GM18499 (cell line): ENCODE results near the gene ATP9A.
"Not testable (repeated sequence)": the region's sequence is repeated elsewhere in the genome, so short reads cannot be mapped to it uniquely, and the experiment has no call there.

Experiments used
- ATAC-seq: cut with Tn5 transposase; IDR thresholded peaks from one replicate; pipeline ENCODE4 v1.9.1; 2021; ENCODE audit warnings: moderate number of reproducible peaks; ENCODE audit not compliant: insufficient read depth, unreplicated experiment

Gene ATP9A

DNA sequence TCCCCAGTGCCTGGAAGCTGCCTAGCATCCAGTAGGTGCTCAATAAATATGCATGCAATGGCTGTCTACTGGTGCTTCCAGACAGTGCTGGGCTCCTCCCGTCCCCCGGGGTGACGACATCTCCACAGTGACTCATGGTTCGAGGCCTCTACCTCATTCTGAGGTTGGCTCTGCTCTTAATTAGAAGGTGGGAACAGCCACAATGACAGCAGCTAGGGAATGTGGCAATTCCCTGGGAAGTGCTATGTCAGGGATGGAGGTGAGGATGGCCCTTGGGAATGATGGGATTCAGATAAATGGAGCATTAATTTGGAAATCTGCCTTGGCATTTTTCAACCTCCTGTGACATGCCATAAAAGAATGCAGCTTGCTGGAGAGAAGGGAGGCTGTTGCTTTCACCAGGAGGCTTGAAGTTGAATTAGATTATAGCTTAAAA is 182.2 kb downstream of the ATP9A start:
- ATAC-seq, result no peak

DNA sequence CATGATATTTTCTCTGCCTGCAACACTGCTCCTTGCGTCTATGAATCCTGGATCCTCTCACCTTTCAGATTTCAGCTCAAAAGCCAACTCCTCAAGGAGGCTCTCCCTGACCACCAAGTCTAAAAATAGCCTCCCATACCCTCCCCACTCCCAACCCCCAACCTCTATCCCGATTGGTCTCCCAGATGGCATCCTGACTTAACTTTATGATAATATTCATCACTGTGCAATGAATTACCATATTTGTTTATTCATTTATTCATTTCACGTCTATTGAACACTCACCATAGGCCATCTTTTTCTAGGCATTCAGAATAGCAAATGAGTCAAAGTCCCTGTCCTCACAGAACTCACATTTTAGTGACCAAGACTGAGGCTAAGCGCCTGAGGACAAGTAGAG is 183.0 kb downstream of the ATP9A start:
- ATAC-seq, result no peak

DNA sequence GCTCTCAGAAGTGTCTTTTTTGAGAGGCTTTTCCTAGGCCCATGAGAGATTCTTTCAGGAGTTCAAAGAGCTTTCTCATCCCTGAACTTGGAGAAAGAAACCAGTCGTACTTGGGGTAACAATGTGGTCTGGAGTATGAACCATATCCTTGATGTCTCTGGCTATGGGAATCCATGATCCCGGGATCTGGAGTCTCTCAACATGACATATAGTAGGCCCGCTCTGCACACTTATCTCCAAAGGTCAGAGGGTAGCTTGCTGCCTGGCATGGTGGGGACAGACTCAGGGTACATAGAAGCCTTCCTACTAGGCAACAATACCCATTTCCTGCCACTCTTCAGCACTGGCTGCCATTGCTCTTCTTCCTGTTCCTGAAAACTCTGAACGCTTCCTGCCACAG is 183.5 kb downstream of the ATP9A start:
- ATAC-seq, result no peak

DNA sequence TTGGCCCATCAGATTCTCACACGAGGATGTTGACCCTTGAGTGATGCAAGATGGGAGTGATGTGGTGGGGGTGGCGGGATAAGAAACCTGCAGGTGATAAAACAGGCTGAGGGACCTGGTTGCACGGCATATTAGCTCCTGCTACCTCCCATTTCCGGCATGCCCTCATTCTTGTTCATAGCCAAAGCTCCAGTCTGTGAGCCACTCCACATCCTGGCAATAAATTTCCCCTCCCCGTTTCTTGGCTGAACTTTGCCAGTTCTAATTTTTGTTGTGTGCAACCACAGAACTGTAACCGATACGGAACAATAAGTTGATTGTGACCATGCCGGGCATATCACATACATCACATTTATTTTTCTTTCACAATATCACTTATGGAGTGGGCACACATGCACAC is 184.1 kb downstream of the ATP9A start:
- no peak for ATAC-seq

DNA sequence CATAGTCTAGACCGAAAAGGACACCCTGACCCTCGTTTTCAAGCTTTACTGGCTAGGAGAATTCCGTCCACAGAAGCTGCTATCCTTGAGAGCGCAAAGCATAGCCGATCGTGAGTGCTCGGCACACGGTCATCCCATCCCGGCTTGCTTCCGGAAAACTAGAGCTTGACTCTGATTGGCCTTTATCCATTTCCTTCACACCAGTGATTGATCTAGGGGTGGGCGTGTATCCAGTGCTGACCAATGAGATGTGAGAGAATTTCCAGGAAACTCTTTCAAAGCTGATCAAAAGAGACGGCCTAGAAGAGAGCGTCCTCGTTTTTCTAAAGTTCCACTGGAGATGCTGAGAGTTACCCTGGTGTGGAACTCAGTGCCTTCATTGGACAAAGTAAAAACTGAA is 184.7 kb downstream of the ATP9A start:
- ATAC-seq, result no peak

DNA sequence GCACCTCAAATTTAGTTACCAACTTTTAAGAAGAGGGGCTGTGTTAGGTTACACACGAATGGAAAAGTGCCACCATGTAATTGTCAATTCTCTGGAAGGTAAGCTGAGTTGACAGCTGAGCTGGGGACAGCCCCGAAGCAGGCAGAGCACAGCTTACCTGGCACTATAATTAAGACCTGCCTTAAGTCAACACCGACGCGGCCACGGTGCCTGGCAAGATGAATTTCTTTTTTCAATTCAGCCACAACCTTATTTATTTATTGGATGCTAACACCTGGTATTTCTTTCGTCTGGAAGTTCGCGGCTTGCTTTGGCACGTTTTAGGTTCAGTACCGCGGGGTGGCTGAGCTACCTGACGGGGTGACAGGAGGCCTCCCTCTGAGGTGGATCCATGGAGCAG is 185.1 kb downstream of the ATP9A start:
- no peak for ATAC-seq

DNA sequence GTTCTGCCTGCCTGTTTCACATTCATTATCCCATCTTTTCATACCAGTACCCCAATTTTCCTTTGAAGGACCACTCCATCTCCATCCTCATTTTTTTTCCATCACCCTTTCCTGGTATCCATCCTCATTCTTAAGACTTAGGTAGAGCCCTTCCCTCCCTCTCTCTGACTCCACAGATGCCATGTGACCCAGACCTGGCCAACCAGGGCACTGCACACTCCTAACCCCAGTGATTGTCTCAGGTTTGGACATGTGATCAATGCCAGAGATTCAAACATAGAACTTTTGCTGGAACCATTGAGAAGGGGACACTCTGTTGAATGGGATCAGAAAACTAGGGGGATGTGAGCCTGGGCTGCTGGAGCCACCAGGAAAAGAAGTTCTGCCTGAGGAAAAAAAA is 186.6 kb downstream of the ATP9A start:
- no peak for ATAC-seq

DNA sequence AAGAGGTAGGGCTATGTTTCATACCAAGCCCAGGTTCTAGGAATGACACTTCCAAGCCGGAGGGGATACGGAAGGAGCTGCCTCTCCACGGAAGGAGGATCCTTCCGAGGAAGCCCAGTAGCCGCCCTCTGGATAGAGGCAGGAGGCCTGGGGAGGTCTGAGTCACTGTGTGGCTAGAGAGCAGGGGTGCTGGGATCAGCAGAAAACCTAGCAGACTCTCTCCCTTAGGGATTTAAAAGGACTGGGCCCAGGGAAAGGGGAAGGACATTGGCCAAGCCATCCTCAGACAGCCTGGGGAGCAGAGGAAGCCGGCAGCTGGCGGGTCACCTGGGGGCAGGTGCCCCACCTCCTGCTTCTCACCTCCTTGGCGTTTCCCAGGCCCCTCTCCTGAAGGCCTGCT is 189.1 kb downstream of the ATP9A start:
- no peak for ATAC-seq

DNA sequence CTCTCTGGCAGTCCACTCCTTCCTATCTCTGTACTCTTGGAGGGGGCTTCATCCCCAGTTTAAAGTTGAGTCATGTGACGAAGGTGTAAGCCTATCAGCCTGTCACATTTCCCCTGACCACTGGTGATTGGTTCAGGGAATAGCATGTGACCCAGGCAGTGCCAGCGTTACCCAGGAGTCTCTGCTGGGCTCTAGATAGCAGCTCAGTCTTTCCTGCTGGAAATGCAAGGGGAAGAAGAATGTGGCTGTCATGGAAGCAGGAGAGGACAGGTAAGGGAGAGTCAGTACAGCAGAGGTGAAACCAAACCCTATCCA is 190.1 kb downstream of the ATP9A start:
- no peak for ATAC-seq

DNA sequence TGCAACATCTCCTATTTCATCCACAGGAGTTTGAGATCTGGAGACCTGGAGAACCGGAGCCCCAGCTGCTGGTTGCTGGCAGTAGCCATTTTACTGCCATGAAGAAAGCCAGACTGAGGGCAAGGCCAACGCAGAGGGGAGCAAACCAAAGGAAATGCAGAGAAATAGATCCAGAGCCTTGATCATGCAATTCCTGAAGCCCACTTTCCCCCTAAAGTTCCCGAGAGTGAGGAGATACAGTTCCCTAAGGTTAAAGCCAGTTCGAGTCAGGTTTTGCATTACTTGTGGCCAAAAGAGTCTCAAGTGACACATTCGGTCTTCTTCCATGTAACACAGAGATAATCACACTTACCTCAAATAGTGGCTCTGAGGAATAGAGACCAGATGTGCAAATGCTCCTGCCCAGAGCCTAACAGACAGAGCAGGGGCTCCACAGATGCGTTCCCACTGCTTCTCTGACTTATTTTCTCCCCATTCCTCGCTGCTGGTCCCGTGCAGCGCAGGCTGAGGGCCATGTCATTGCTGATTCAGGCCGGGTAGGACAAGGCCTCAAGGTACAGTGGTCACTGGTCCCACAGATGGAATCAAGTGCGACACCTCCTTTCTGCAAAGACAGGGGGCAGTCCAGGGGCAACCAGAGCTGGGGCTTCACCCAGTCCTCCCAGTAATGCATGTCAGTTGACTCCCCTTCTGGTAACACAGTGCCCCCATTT is 190.6 kb downstream of the ATP9A start:
- no peak for ATAC-seq

DNA sequence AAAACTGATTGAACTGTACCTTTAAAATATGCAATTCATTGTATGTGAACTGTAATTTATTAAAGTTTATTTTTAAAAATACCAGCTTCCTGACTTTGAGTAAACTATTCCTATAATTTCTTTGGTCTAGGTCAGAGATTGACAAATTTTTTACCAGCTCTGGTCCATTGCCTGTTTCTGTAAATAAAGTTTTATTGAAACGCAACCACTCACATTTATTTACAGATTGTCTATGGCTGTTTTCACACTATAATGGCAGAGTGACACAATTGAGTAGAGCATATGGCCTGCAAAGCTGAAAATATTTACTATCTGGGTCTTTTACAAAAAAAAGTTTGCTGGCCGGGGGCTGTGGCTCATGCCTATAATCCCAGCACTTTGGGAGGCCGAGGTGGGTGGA is 192.7 kb downstream of the ATP9A start:
- no peak for ATAC-seq

DNA sequence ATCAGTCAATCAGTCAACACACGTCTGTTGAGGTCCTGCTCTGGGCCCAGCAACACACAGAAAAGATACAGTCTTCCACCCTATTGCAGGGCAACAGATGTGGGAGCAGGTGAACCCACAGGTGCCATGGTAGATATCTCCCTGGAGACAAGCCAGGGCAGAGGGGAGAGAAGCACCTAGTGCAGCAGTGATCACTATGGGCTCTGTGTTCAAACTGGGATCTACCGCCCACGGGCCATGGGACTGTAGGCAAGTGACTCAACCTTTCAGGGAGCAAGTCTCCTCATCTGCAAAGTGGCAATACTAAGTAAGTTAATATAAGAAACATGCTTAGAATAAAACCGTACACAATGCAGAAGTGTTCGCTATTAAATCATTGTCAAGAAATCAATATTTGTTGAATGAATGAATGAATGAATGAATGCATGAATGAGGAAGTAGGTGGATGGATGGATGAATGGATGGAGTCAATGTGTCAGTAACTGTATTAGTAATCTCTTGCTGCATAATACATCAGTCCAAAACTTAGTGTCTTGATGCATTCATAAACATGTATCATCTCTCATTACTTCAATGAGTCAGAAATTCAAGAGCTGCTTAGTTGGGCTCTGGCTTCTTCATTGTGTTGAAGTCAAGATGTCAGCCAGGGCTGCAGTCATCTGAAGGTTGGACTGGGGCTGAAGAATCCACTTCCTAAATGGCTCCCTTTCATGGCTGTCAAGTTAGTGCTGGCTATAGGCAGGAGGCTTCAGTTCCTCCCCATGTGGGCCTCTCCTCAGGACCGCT is 193.7 kb downstream of the ATP9A start:
- no peak for ATAC-seq

DNA sequence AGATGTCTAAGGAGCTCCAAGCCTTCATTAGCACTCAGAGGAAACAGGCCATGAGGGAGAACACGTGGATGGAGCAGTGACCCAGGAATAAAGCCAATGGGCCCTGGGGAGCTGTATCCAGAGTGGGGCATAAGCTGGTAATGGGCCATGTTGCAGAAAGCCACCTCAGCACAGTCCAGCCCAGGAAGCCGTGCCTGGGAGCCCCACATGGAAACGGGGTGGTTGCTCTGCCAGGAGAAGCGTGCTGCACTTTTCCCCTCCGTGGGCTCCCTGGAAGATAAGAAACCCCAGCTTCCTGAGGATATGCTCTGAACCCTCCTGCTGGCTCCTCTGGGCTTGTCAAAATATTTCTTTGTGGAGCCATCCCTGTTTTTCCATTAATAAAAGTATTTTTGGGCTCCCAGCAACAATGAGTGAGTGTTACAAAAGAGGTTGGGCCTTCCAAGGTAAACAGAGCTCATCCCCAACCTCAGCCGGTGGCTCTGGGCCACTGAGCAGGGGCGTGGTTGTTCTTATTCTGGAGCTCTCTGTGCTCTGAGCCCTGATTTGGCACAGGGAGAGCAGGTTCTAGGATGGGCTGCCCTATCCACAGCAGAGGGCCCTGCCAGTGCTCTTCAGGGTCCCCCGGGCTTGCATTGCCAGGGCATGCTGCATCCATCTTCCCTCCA is 194.5 kb downstream of the ATP9A start:
- no peak for ATAC-seq

DNA sequence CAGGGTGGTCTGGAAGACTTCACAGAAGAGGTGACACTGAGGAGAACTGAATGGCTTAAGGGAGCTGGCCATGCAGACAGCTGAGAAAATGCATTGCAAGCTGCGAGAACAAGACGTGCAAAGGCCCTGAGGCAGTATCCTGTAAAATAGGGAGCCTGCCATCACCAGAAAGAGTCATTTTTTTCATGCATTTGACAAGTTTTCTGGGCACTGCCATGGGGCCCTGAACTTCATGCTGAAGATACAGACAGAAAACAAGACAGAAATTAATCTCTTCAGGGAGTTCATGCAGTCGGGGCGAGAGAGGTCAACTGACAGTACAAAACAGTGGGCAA is 196.8 kb downstream of the ATP9A start:
- no peak for ATAC-seq

DNA sequence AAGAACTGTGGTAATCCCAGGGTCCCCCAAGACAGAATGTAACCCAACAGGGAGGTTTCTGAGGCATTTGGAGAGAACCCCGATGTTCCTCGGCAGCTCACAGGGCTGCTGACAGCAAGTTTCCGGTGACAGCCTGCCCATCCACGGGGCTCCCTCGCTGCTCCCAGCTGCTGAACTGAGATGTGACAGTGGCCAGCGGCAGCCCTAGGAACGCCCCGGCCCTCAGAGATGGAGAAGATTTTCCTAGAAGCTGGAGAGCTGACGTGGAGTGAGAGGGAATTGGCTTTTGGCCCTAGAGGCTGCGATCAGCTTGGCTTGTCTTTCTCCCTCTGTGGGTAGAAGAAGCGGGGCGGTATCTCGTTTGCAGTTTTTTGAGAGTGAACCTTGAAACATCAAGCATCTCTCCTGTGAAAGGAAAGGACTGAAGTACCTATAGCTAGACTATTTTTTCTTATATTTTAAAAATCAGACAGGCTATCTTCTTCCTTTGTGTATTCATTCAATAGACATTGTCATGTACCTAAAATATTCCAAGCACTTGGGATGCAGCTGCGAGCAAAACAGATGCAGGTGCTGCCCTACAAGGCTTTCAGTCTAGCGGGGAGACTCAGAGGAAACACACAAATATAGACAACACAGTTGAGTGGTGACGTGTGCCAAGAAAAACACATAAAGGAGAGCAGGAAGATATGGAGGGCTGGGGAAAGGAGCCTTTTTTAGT is 197.3 kb downstream of the ATP9A start:
- no peak for ATAC-seq

DNA sequence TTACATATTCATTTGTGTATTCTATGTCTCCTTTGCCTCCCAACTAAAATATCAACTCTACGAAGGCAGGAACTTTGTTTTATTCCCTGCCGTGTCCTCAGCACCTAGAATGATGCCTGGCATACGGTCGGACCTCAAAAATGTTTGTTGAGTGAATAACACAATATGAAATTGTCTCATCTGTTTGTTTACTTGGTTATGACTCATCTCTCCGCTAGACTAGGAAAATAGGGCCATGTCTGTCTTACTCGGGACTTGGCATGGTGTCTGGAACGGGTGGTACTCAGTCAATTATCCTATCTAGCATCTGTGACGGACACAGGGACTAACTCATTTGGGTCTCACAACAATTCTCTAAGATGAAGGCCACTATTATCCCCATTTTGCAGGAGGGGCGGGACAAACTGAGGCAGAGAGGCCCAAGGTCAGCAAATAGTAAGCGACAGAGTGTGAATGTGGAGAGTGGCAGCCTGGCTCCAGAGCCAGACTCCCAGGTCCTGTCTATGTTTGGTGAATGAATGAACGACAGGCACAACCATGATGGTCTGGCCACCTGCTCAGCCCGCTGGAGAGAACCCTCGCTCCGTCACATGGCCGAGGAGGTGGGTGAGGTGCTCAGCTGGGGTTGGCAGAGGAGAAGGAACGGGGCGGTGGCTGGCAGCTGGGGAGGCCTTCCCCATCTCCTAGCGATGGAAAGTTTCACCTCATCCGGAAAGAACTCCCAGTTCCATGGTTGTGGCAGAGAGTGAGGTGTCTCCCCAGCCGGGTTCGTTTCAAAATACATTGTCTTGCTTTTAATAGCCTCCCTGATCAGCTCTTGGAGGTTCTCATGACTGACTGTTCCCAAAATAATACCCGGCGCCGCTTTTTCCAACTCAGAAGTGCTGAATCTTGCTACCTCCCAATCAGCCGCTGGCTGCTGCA is 198.1 kb downstream of the ATP9A start:
- no peak for ATAC-seq

DNA sequence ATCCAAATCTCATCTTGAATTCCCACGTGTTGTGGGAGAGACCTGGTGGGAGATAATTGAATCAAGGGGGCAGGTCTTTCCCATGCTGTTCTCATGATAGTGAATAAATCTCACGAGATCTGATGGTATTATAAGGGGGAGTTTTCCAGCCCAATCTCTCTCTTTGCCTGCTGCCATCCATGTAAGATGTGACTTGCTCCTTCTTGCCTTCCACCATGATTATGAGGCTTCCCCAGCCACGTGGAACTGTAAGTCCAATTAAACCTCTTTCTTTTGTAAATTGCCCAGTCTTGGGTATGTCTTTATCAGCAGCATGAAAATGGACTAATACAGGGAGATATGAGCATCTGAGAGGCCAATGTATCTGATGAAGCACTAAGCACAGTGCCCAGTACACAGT is 199.7 kb downstream of the ATP9A start:
- ATAC-seq, result not testable (repeated sequence)

DNA sequence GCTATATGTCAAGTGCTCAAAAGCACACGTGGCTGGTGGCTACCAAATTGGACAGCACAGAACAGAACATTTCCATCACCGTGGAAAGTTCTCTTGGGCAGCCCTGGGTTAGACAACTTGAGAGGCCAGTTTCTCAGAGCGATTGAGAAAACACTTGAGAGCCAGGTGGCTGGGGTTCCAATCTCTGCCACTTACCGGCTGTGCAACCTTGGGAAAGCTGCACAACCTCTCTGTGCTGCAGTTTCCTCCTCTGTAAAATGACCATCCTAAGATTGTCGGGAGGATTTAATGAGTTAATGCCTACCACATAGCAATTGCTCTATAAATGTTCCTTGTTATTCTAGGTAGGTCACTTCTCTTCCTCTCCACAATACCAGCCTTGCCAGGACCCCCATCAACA is 200.6 kb downstream of the ATP9A start:
- ATAC-seq, result no peak

DNA sequence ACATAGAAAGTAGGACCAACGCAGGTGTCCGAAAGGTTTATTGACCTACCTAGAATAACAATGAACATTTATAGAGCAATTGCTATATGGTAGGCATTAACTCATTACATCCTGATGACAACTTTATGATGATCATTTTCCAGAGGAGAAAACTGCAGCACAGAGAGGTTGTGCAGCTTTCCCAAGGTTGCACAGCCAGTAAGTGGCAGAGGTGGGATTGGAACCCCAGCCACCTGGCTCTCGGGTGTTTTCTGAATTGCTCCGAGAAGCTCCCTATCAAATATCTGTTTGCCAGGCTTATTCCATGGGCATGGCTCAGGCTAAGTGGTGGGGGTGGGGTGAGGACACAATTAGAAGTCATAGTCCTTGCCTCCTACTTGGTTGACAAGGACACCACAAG is 201.6 kb downstream of the ATP9A start:
- ATAC-seq, result no peak
